ENCODE measurements around the gene SPAG4.

Gene SPAG4

GRCh38 chr20:35620818-35621559 is 5.4 kb downstream of the SPAG4 start:
- no peak for DNase-seq

GRCh38 chr20:35621560-35621946 is 5.9 kb downstream of the SPAG4 start:
- no peak for DNase-seq

GRCh38 chr20:35625584-35626385 is 10.2 kb downstream of the SPAG4 start:
- no peak for DNase-seq

DNA sequence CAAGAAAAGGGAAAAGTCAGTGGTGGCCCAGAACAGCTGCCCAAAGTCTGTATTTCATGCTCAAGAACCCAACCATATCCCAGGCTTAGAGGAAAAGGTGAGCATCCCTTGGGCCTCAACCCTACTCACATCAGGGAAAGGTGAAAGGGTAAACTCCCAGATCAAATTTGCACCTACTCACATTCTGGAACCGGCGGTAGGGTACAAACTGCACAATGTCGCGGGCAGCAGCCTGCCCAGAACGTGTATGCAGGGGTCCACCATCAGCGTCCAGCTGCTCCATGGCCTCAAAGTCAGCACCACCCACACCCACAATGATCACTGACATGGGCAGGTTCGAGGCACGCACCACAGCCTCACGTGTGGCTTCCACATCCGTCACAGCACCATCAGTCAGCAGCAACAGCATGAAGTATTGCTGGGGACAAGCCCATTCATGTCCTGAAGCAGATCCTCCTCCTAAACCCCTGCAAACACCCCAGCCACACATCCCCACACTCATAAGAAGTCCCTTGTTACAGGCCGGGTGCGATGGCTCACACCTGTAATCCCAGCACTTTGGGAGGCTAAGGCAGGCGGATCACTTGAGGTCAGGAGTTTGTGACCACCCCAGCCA is 10.9 kb downstream of the SPAG4 start:
- no peak for DNase-seq

DNA sequence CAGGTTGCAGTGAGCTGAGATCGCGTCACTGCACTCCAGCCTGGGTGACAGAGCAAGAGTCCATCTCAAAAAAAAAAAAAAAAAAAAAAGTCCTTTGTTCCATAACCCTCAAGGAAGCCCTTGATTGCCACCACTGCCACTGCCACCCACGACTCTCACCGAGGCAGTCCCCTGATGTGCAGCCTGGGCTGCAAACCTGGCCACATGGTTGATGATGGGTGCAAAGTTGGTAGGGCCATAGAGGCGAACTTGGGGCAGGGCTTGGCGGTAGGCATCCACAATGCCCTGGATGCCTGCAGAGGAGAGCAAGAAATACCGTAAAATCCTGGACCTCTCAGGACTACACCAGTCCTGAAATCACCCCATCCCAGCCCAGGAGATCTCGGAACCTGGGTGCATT is 11.5 kb downstream of the SPAG4 start:
- DNase-seq: no peak

- no peak for DNase-seq
Observed at GRCh38 chr20:35629427-35630145, 14.0 kb downstream of the SPAG4 start.

DNA sequence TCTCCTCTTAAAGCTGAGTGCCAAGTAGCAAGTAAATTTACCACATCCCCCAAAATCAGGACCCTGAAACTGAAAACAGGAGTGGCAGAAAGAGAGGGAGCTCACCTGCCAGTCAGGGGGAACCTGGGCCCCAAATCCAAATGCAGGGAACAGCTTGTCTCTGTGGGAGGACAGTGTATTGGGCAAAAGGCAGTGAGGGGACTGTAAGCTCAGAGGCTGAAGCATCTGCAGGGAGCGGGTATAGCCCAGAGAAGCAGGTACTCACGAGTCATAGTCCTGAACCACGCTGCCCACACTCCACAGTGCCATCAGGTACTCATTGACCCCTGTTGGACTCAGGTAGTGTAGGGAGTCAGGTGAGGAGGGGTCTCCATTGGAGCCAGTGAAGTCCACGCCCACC is 15.0 kb downstream of the SPAG4 start:
- DNase-seq: no peak

- no peak for DNase-seq
Observed at GRCh38 chr20:35632539-35633115, 17.0 kb downstream of the SPAG4 start.

- no peak for DNase-seq
Observed at GRCh38 chr20:35635652-35636051, 20.0 kb downstream of the SPAG4 start.

DNA sequence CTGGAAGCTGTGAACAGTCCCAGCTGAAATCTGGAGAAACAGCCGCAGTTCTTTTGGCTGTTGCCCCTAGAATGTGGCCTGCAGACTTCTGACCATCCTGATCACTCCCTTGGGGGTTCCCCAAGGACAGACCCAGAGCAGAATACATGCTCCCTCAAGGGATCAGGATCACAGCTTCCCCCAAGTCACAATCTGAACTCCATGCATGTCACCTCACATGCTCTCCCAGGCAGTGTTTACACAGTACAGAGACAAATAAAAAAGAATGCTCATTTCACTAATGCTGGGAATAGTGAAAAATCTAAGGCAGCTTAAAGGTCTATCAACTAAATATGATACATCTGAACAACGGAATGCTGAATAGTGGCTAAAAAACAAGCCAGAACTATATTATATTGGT is 20.5 kb downstream of the SPAG4 start:
- DNase-seq: no peak

DNA sequence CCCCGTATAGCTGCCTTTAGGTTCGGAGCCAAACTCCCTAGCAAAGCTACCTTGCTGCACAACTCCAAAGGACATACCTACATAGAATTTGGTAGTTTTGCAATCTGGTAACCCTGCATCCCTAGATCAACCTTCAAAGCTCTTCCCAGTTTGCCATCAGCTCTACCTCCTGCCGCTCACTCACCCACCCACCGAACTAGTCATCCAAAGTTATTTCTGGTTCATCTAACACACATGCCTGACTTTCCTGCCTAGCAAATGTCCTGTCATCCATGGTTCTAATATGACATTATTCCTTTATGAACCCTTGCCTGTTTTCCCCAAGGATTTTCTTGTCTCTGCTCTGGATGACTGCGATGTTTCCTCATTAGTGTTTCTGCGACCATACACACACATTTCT is 21.6 kb downstream of the SPAG4 start:
- DNase-seq: no peak

- no peak for DNase-seq
Observed at GRCh38 chr20:35638751-35639150, 23.1 kb downstream of the SPAG4 start.

GRCh38 chr20:35640724-35641123 is 25.1 kb downstream of the SPAG4 start:
- DNase-seq: no peak

GRCh38 chr20:35641743-35642142 is 26.1 kb downstream of the SPAG4 start:
- DNase-seq: no peak

- no peak for DNase-seq
Observed at GRCh38 chr20:35643045-35643444, 27.4 kb downstream of the SPAG4 start.

DNA sequence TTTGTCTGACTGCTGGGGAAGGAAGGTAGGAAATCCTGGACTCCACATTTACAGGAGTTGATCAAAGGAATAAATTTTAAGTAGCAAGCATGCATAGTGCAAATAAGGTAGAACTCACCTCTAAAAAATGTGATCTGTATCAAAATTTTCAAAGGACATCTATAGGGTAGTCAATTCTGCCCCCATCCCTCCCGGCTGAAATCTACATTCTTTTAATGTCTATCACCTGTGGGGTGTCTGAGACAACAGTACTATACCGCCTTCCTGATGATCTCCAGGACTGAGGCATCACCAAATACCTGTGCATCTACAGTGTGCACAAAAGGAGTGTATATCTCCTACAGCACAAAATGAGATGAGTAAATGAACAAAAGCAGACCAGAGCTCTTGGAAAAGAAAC is 29.2 kb downstream of the SPAG4 start:
- DNase-seq: no peak

- DNase-seq: no peak
Observed at GRCh38 chr20:35648836-35649235, 33.2 kb downstream of the SPAG4 start.

- DNase-seq: no peak
Observed at GRCh38 chr20:35650632-35651031, 35.0 kb downstream of the SPAG4 start.

DNA sequence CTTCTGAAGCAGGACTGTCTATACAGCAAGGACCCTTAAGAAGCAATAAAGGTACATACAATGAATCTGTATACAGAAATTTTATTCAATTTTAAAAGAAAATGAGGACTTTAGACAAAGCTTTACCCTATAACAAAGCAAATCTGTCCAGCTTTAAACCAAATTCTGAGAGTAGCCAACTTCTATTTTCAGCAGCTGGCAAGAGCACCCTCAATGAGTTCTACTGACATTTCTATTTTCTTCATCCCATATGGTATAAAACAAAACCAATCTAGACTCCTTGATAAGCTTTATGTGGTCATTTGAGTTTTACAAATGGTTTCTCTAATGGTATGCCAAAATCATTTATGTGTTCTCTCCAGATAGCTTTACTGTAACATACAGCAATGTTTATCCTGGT is 36.3 kb downstream of the SPAG4 start:
- no peak for DNase-seq

GRCh38 chr20:35652641-35653429 is 37.2 kb downstream of the SPAG4 start:
- no peak for DNase-seq

- no peak for DNase-seq
Observed at GRCh38 chr20:35653430-35653734, 37.8 kb downstream of the SPAG4 start.

GRCh38 chr20:35653893-35654292 is 38.3 kb downstream of the SPAG4 start:
- DNase-seq: no peak
